Hematopoietic multipotent progenitor cell (in vitro differentiated cells): Measurements from ENCODE around the gene TMEM222. TPM values are rescaled to one million over a fixed set of nuclear protein-coding genes. Genes with fewer than 3 reads are reported as not detected.
A peak's percentile ranks its signal among the peaks of the same experiment; 100 is the strongest.
"Not testable (repeated sequence)": the region's sequence is repeated elsewhere in the genome, so short reads cannot be mapped to it uniquely, and the experiment has no call there.

Experiments used
- DNase-seq, 3 donors: peaks; one replicate each; pipeline ENCODE4 v3.0.0-alpha.2; 2011 to 2015; ENCODE audit warnings: low read depth in 2 of 3, low spot score in 2 of 3
- small RNA-seq: library from RNA; depleted of rRNA; stranded (forward); fragments of <200 nt; gene quantifications from one replicate; pipeline ENCODE3, GENCODE V24; 2012
- total RNA-seq: library from RNA; depleted of rRNA; stranded (reverse); fragments of >200 nt; gene quantifications from one replicate; pipeline ENCODE4 v1.2.3, GENCODE V29; 2012

The TMEM222 gene
- total RNA-seq, 1 donor = 40.1 TPM

DNA sequence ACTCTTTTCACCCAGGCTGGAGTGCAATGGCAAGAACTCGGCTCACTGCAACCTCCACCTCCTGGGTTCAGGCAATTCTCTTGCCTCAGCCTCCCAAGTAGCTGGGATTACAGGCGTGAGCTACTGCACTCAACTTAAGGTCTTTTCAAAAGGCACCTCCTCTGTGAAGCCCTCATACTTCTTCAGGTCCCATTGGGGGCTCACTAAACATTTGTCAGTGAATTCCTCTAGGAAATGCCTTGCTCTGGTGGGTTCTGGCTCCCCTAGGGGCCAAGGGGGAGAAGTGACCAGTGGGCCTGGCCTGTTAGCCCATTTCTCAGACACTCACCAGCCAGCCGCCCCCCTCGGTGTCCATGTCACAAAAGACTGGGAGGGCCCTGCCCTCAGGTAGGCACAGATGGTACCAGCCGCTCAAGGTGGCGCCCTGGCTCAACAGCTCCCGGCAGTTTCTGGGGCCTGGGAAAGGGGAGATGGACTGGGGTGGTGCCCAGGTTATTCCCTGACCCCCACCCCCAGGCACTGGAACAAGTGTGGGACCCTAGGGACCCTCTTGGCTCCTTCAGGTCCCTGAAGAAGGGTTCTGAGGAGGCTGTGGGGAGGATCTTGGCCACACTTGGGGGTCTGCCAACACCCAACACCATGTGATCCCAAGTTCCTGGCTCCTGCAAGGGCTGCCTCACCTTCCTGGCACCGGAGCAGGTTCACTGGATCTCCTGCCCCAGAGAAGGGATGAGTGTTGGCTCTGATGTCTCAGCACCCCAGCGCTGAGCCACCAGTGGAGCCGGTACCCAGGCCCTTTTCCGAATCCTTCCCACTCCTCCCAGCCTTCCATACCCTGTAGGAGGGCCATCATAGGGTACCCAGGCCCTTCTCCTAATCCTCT lies 51.1 kb downstream of the TMEM222 start:
- DNase-seq = no peak

DNA sequence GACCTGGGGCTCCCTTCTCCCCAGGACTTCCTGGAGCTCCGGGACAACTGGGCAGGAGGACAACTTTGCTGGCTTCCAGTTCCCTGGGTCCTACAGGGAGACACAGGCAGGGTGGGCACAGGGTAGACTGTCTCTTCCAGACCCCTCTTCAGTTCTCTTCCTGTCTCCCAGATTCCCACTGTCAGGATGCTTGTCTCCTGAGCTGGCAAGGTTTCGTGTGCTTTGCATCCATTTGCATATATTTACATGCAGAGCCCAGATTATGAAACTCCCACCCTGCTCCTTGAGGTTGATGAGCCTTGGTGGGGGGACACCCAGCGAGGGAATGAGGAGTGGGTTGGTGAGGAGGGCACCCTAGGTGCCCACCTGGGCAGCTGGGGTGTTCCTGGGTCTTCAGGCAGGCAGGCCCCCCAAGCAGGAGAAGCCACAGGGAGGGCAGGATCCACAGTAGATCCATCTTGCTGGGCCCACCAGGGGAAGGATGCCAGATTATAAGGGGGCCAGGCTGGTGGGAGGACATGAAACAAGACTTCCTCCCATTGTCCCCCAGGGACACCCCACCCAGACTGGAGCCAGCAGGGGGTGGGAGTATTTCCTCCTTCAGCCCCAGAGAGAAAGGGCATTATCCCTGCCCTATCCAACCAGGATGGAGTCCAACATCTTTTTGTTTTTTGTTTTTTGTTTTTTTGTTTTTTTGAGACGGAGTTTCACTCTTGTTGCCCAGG lies 52.6 kb downstream of the TMEM222 start, which contains the start of gene FCN3:
Gene FCN3 (minus strand): TSS at position 463 of the 725 bp plus-strand sequence. CDS start 6 bp downstream, at position 457.
- DNase-seq = no peak

DNA sequence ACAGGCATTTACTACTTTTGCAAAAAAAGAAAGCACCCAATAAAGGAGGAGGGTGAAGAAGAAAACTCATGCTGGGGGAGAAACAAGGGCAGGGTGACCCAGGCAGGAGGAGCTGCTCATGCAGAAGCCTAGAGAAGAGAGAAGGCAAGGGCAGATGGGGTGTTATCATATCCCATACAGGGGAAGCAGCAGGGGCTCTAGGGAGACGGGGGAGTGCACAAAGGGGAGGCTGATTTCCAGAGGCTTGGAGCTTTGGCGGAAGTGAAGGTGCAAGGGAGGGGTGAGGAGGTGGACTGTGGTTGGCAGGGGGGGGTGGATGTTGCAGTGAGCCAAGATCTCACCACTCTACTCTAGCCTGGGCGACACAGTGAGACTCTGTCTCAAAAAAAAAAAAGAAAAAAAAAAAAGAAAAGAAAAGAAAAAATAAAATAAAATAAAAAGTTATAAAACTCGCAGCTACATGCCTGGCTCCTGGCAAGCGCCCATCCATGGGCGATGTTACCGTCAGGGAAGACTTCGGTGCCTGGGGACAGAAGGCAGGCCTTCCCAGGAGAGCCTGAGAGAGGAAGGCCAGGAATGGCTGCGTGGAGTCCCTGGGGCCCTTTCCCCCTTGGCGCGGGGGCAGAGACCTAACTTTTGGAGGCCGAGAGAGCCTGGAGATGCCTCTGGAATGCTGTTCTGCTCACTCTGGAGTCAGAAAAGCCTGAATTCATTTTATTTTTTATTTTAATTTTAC lies 56.0 kb downstream of the TMEM222 start:
- DNase-seq = no peak

DNA sequence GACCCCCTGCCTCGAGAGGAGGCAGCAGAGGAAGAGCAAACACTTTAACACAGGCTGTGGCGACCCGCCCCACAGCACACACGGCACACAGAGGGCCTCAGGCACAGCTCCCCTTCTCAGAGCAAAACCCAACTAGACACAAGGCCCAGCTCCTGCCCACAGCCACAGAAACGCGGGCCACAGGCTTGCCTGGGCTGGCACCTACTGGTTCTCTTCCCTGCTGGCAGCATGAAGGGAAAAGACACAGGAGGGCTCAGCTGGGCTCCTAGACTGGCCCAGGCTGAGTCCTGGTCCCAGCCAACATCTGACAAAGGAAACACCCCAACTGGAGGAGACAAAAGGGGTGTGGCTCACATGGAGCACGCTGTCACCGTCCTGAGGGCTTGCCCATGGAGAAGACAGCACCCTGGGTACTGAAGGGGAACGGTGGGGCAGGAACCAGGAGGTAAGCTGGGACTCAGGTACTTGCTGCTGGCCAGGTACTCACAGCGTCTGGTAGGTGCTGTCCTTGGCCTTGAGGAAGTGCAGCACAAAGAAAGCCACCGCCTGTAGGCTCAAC lies 57.7 kb downstream of the TMEM222 start:
- no peak for DNase-seq

DNA sequence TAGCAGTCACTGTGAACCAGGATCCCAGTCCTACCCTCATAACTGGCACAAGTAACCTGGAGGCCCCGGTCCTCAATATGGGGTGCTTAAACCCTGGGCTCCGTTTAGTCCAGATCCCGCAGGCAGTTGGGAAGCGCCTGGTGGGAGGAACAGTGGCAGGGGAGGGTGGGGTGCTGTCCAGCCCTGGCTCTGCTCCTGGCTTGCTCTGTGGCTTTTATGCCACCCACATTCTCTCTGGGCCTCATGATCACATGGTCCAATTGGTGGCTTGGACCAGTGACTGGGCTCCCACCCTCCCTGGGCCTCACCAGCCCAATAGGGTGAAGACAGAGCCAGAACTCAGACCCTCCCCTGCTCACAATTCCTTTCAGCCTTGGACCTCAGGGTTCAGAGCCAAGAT lies 58.3 kb downstream of the TMEM222 start:
- no peak for DNase-seq

DNA sequence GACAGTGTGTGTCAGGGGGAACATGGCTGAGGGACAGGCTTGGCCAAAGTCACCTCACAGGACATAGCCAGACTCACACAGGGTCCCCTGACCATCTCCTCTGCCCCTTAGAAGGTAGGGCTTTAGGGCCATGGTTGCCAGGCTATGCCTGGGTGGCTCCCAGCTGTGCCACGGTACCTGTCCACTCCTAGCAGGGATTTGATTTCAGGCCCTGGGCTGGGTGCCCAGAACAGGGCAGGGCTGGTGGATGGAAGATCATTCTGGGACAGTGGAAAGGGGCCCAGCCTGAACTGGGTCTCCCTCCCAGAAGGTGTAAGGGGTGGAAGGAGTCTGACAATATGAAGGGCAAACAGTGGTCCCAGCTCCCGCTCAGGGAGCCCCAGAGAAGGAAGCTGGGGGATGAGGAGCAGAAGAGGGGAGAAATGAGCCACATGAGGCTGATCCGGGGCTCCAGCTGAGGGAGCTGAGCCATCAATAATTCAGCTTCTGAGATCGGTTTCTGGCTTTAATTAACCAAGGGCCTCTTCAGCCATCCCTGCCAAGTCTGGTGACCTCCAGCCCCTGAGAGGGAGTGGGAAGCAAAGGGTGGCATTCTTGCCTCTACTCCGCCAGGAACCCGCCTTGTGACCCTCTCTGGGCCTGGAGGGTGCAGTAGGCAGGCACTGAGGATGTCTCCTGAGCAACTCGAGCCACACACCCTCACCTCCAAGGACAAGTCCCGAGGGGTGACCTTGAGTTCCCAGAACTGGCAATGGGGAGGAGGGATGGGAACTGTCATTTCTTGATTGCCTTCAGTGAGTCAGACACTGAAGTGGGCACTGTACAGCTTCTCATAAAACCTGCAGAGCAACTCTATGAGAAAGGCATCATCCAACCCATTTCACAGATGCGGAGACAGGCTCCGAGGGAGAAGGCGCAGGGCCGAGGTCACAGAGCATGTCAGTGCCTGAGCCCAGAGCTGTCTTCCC lies 59.1 kb downstream of the TMEM222 start:
- DNase-seq = no peak

DNA sequence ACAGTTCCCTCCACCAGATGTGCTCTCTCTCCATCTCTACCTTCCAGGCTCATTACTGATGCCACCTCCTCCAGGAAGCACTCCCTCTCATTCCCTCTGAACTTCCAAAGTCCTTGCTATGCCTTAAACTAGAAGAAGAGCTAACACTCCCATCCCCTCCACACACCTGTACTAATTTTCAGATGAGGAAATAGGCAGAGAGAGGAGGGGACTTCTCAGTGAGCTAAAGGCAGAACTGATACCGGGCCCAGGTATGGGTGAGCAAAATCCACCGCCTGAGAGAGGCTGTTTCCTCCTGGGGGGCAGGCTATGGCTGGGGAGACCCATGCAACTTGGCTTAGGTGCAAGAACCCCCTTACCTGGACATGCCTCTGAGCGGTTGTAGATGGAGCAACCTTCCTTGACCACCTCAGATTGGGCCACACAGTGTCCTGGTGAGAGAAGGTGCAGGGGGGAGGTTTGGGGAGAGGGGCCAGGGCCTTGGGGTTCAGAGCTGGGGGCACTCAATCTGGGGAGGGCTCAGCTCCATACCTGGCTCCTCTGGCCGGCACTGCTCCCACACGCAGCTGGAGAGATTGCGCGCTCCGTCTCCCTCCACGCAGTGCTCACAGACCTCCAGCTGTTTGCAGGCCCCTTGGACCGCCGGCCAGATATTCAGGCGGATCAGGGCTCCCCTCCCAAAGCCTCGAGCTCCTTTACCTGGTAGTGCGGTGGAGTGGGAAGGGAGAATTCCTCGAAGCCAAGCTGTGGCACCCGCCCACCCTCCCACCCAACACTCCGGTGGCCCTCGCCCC lies 60.2 kb downstream of the TMEM222 start:
- no peak for DNase-seq

DNA sequence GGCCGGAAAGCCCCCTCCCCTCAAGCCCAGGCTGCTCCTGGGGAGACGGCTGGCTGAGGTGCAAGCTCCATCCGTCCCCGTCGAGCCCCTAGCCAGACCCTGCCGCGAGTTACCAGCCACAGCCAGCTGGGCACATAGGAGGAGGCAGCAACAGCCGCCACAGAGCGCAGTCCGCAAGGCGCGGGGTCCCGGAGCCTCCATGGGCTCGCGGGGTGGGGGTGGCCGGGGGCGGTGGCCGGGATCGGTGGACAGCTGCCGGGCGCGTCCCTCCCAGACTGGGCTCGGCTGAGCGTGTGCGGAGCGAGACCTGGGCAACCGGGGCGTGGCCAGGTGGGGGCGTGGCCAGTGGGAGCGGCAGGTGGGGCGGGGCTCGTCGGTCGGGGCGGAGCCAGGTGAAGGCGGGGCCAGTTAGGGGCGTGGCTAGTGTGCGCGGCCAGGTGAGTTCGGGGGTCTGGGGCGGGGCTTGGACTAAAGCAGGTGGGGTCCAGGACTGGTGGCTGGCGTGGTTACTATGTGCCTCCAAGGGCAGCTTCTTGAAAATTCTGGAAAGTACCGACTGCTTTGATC lies 61.2 kb downstream of the TMEM222 start, which contains the start of gene CD164L2:
Gene CD164L2 (minus strand): TSS at position 295 of the 567 bp plus-strand sequence. CDS start 94 bp downstream, at position 201.
- DNase-seq = peak in 1 of 3 donors; percentile 34

DNA sequence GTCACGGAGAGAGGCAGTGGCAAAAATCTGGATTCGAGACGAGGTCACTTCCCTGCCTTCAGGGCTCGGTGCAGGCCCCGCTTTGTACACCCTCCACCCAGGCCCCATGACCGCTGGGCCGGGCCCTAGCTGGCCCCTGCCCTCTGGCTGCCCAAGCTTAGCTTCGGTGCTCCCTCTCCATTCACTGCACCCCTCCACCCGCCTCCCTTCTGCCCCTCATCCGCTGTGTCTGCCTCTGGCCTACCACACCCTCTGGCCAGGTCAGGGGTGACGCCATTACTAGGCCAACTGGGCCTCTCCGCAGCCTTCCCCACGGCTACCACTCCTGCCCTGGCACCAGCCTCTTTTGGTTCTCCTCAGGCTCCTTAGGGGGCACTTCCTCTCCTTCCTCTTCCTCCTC lies 61.7 kb downstream of the TMEM222 start:
- no peak for DNase-seq

DNA sequence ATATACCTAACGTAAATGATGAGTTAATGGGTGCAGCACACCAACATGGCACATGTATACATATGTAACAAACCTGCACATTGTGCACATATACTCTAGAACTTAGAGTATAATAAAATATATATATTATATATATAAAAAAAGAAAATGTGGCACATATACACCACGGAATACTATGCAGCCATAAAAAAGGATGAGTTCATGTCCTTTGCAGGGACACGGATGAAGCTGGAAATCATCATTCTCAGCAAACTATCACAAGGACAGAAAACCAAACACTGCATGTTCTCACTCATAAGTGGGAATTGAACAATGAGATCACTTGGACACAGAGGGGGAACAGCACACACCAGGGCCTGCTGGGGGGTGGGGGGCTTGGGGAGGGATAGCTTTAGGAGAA lies 62.8 kb downstream of the TMEM222 start:
- DNase-seq = not testable (repeated sequence)

Small RNA genes within 50 kb of the gene (small RNA-seq; reads per million reads assigned to genes)
- gene RNU6-48P = not detected

Other genes starting within 250 kb of the TMEM222 start
- 6.7 TPM for gene SLC9A1, start 167.0 kb upstream of the TMEM222 start, total RNA-seq
- 58.2 TPM for gene WDTC1, start 87.5 kb upstream of the TMEM222 start, total RNA-seq
- gene SYTL1, start 19.9 kb downstream of the TMEM222 start, total RNA-seq = 108 TPM
- 8.3 TPM for gene MAP3K6, start 44.8 kb downstream of the TMEM222 start, total RNA-seq
- under 0.01 TPM for gene FCN3, start 52.7 kb downstream of the TMEM222 start, total RNA-seq
- under 0.01 TPM for gene CD164L2, start 61.2 kb downstream of the TMEM222 start, total RNA-seq
- 4.3 TPM for gene GPR3, start 70.5 kb downstream of the TMEM222 start, total RNA-seq
- gene WASF2, start 168.0 kb downstream of the TMEM222 start, total RNA-seq = 43.9 TPM